MM.1S (cell line): ENCODE measurements around the gene ADCY10.

ENCODE experiments used
- CTCF ChIP-seq: fragments of 300-600 bp; sonication (generic); IDR thresholded peaks from 2 replicates; pipeline ENCODE4 v1.5.1; 2016; ENCODE audit warnings: antibody characterized with exemption, low read length, mixed read lengths
- EZH2phosphoT487 ChIP-seq: fragments of 300-600 bp; sonication (generic); IDR thresholded peaks from 2 replicates; pipeline ENCODE4 v1.6.1; 2018; ENCODE audit warnings: antibody characterized with exemption, low read length

- TF ChIP-seq EZH2phosphoT487 (no peak), CTCF (no peak)
These were observed 137.8 kb downstream of the ADCY10 start for GRCh38 chr1:167776151-167776550.
